Measurements from ENCODE around the gene GALNT2. TPM values are rescaled to one million over a fixed set of nuclear protein-coding genes. Genes with fewer than 3 reads are reported as not detected.

The GALNT2 gene
- total RNA-seq, 4 donors from 2014 or later, result 47.9 to 78.6 (median 60.0) TPM

DNA sequence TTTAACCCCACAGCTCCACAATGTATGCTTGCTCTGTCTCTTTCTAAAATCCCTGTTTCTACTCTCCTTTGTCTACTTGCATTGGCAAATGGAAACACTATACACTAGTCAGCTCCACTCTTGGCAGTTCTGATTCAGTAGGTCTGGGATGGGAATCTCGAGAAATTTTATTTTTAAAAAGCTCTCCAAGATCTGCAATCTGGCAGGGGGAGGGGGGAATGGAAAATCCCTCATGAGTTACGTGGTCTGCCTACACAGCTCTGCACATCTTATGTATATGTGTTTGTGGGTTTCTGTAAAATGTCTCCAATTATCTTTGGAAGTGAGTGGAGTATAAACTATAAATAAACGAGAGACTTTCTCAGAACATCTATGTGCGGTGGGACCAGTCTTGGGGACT is 9.9 kb upstream of the GALNT2 start:
- Histone ChIP-seq H3K9me3 (peaks cover 0 to 5% (median 0%) of the 10 kb centered on the region in 4 donors), H3K4me1 (peaks cover 0 to 3% (median 0%) of the 10 kb centered on the region in 4 donors), H3K4me3 (no peak overlapping the region), H3K36me3 (no peaks in the 10 kb centered on the region), H3K27me3 (no peaks in the 10 kb centered on the region), H3K27ac (no peak overlapping the region)
- no peak for DNase-seq (ENCODE audit: low spot score in 2 of 2)
- 65 to 75% methylated on average over 4 of the region's 4 CpGs for WGBS, 2 donors
- TF ChIP-seq, protein P1, sequence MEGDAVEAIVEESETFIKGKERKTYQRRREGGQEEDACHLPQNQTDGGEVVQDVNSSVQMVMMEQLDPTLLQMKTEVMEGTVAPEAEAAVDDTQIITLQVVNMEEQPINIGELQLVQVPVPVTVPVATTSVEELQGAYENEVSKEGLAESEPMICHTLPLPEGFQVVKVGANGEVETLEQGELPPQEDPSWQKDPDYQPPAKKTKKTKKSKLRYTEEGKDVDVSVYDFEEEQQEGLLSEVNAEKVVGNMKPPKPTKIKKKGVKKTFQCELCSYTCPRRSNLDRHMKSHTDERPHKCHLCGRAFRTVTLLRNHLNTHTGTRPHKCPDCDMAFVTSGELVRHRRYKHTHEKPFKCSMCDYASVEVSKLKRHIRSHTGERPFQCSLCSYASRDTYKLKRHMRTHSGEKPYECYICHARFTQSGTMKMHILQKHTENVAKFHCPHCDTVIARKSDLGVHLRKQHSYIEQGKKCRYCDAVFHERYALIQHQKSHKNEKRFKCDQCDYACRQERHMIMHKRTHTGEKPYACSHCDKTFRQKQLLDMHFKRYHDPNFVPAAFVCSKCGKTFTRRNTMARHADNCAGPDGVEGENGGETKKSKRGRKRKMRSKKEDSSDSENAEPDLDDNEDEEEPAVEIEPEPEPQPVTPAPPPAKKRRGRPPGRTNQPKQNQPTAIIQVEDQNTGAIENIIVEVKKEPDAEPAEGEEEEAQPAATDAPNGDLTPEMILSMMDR (IDR thresholded peaks at IDR 0.05), result no peak
- TF ChIP-seq POLR2A (IDR thresholded peaks at IDR 0.05) (no peak), EP300 (IDR thresholded peaks at IDR 0.05) (no peak)

DNA sequence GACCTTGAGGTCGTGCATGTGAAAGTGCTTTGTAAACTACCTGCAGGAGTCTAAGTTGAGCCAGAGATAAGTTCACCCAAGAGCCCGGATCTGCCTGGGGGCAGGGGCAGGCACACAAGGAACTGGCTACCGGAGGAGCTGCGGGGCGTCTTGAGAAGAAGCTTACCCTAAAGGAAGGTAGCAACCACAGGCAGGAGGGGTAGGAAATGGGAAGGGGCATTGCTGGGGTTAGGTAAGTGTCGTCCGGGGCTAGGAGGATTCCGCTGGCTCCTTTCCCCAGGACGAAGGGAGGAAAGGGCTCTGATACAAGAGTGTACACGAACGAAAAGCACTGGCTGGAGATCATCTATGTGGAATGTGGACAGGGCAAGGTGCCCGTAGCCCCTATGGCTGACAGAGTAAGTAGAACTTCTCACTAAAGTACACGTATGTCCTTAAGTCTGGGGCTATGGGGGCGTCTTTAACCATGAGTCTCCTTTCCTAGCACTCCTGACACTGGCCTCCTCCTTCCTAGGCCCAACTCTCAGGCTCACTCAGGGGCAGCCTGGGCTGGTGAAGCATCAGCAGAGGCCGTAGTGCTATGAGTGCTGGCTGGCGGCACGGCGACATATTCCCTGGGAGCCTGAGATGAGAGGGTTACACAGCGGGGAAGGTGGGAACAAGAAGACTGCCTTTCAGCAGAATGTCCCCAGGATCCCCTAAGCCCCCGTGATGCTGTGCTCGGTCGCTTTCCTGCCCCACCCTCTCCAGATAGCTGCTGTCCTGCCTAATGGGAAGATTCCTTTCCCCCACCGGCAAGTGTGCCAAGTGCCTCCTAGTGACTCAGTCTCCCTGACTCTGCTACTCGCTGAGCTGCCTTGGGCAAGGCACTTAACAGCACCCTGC is 9.1 kb upstream of the GALNT2 start:
- H3K4me1 ChIP-seq, result peaks cover 0 to 3% (median 0%) of the 10 kb centered on the region in 4 donors
- no peak for DNase-seq (ENCODE audit: low spot score in 2 of 2)
- H3K27ac ChIP-seq, result no peak overlapping the region
- TF ChIP-seq POLR2A (IDR thresholded peaks at IDR 0.05) (no peak), EP300 (IDR thresholded peaks at IDR 0.05) (no peak)
- TF ChIP-seq, protein P1 (IDR thresholded peaks at IDR 0.05), result no peak
- H3K36me3 ChIP-seq, result no peaks in the 10 kb centered on the region
- peaks cover 0 to 10% (median 0%) of the 10 kb centered on the region in 4 donors for H3K9me3 ChIP-seq
- WGBS, 2 donors, result 86% methylated on average over 24 of the region's 24 CpGs
- no peak overlapping the region for H3K4me3 ChIP-seq
- H3K27me3 ChIP-seq, result no peaks in the 10 kb centered on the region

DNA sequence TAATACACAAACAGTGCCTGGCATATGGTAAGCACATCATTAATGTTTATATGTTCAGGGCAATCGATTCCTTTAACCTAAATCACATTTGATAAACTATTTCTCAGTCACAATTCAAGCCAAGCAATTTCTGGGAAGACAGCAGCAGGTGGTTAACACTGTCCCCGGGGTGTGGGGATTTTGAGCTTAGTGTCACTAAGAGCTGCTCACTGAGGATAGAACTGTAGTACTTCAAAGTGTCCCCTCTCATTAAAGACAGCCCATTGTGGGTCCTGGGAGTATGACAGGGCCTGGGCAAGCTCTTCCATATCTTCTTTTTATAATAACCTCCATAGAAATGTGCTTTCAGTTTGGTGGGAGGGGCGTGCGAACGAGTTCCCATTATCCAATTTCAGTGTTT is 8.4 kb upstream of the GALNT2 start:
- H3K27ac ChIP-seq, result no peak overlapping the region
- peaks cover 0 to 10% (median 0%) of the 10 kb centered on the region in 4 donors for H3K9me3 ChIP-seq
- no peak overlapping the region for H3K4me3 ChIP-seq
- H3K27me3 ChIP-seq, result no peaks in the 10 kb centered on the region
- WGBS, 2 donors, result 79 to 88% methylated on average over 5 of the region's 5 CpGs
- no peak for TF ChIP-seq POLR2A (IDR thresholded peaks at IDR 0.05)
- TF ChIP-seq, protein P1 (IDR thresholded peaks at IDR 0.05), result no peak
- TF ChIP-seq EP300 (IDR thresholded peaks at IDR 0.05), result no peak
- no peaks in the 10 kb centered on the region for H3K36me3 ChIP-seq
- H3K4me1 ChIP-seq, result peaks cover 0 to 3% (median 0%) of the 10 kb centered on the region in 4 donors
- DNase-seq (ENCODE audit: low spot score in 2 of 2), result no peak

DNA sequence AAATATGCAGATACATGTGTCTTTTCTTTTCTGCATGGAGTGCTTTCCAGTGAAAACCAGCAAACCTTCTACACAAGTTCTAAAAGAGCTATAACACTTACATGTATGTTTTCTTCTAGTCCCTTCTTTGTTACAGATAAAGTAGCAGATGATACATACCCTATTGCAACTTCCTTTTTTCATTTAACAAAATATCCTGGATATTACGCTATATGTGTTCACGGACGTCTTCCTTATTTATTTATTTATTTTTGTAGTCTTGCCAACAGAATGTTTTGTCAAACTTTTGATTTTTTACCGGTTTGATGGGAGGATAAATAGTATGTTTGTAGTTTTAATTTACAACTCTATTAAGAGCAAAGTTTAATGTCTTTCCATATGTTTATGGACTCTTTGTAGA is 5.2 kb upstream of the GALNT2 start:
- Histone ChIP-seq H3K27me3 (no peaks in the 10 kb centered on the region), H3K27ac (no peak overlapping the region), H3K36me3 (no peaks in the 10 kb centered on the region), H3K4me1 (peaks cover 0 to 8% (median 0%) of the 10 kb centered on the region in 4 donors), H3K9me3 (peaks cover 0 to 10% (median 0%) of the 10 kb centered on the region in 4 donors), H3K4me3 (no peak overlapping the region)
- no peak for DNase-seq (ENCODE audit: low spot score in 2 of 2)
- TF ChIP-seq, protein P1 (IDR thresholded peaks at IDR 0.05), result no peak
- TF ChIP-seq EP300 (IDR thresholded peaks at IDR 0.05) (no peak), POLR2A (IDR thresholded peaks at IDR 0.05) (no peak)
- WGBS, 2 donors, result 89 to 93% methylated on average over 4 of the region's 4 CpGs

DNA sequence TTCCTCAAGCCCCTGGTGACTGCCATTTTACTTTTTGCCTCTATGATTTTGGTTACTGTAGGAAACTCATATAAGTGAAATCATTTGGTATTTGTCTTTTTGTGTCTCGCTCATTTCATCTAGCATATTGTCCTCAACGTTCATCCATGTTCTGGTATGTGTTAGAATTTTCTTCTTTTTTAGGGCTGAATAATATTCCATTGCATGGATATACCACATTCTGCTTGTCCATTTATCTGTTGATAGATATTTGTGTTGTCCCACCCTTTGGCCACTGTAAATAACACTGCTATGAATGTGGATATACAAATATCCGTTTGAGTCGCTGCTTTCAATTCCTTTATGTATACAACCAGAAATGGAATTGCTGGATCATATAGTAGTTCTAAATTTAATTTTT is 4.5 kb upstream of the GALNT2 start:
- Histone ChIP-seq H3K9me3 (peaks cover 0 to 10% (median 0%) of the 10 kb centered on the region in 4 donors), H3K4me3 (no peak overlapping the region), H3K4me1 (peaks cover 0 to 8% (median 0%) of the 10 kb centered on the region in 4 donors), H3K27ac (no peak overlapping the region), H3K27me3 (no peaks in the 10 kb centered on the region), H3K36me3 (no peaks in the 10 kb centered on the region)
- no peak for DNase-seq (ENCODE audit: low spot score in 2 of 2)
- 72 to 97% methylated on average over 4 of the region's 4 CpGs for WGBS, 2 donors
- TF ChIP-seq EP300 (IDR thresholded peaks at IDR 0.05) (no peak), POLR2A (IDR thresholded peaks at IDR 0.05) (no peak)
- TF ChIP-seq, protein P1 (IDR thresholded peaks at IDR 0.05), result no peak

Measured in tibial nerve (tissue), 4 donors.